ENCODE measurements around the gene SPACA6.

The SPACA6 gene

GRCh38 chr19:51689751-51690453 lies 3.2 kb upstream of the SPACA6 start:
- H3K4me3 ChIP-seq (ENCODE audit: low read depth, low read length) = no peak overlapping the region
- TF ChIP-seq, protein P1, sequence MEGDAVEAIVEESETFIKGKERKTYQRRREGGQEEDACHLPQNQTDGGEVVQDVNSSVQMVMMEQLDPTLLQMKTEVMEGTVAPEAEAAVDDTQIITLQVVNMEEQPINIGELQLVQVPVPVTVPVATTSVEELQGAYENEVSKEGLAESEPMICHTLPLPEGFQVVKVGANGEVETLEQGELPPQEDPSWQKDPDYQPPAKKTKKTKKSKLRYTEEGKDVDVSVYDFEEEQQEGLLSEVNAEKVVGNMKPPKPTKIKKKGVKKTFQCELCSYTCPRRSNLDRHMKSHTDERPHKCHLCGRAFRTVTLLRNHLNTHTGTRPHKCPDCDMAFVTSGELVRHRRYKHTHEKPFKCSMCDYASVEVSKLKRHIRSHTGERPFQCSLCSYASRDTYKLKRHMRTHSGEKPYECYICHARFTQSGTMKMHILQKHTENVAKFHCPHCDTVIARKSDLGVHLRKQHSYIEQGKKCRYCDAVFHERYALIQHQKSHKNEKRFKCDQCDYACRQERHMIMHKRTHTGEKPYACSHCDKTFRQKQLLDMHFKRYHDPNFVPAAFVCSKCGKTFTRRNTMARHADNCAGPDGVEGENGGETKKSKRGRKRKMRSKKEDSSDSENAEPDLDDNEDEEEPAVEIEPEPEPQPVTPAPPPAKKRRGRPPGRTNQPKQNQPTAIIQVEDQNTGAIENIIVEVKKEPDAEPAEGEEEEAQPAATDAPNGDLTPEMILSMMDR (IDR thresholded peaks at IDR 0.05; ENCODE audit: borderline replicate concordance, insufficient read depth, low read depth, low read length) = no peak

GRCh38 chr19:51690454-51691073 lies 2.6 kb upstream of the SPACA6 start:
- H3K4me3 ChIP-seq (ENCODE audit: low read depth, low read length) = no peak overlapping the region
- TF ChIP-seq, protein P1 (IDR thresholded peaks at IDR 0.05; ENCODE audit: borderline replicate concordance, insufficient read depth, low read depth, low read length) = no peak

DNA sequence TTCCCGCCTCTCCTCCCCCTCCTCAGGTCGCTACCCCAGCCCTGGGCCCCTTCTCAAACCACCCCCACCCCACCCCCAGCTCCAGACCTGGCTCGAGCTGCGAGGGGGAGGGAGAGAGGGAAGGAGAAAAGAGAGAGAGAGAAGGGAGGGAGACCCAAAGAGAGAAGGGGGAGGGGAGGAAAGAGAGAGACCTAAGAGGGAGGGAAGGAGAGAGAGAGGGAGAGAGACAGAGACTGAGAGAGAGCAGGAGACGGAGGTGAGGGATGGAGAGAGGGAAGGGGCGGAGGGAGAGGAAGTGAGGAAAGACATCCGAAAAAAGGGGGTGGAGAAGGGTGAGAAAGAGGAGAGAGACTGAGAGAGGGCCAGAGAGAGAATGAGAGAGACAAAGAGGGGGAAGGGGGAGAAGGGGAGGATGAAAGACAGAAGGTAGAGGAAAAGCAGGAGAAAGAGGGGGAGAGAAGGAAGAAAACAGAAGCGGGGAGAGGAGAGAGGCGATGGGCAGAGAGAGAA lies 2.0 kb upstream of the SPACA6 start:
- H3K4me3 ChIP-seq (ENCODE audit: low read depth, low read length) = no peak overlapping the region
- TF ChIP-seq, protein P1 (IDR thresholded peaks at IDR 0.05; ENCODE audit: borderline replicate concordance, insufficient read depth, low read depth, low read length) = no peak

DNA sequence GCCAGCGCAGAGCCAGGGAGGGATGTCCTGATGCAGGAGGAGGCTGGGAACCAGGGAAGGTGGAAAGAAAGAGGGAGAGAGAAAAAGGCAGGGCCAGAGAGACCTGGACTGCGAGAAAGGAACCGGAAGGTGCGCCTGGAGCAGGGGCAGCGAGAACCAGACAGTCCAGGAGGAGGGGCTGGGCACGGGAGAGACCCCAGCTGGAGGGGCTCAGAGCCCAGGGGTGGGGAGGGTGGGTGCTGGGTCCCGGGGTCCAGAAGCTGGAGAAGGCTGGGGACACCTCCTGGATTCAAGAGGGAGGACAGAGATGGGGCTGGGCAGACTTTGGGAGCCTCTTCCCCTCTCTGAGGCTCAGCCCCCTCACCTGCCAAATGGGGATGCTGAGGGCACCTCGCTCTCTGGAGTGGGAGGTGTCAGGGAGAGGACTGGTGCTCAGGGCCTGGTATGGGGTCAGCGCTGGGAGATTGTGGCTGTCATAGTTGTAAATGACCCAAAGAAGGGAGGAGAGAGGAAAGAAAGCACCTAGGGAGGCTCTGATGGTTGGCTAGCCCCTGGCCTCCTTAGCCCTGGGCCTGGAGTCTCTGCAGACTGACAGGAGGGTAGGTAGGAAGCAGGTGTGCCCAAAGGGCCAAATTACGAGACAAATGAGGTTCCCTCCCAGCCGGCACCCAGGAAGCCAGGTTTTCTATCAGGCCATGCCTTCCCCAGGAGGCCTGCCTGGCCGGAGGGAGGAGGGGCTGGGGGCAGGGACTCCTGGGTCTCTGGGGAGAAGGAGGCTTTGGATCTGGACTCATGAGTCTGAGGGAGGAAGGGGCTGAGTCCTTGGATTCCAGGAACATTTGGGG lies 1.3 kb upstream of the SPACA6 start:
- no peak overlapping the region for H3K4me3 ChIP-seq (ENCODE audit: low read depth, low read length)
- TF ChIP-seq, protein P1 (IDR thresholded peaks at IDR 0.05; ENCODE audit: borderline replicate concordance, insufficient read depth, low read depth, low read length) = no peak

DNA sequence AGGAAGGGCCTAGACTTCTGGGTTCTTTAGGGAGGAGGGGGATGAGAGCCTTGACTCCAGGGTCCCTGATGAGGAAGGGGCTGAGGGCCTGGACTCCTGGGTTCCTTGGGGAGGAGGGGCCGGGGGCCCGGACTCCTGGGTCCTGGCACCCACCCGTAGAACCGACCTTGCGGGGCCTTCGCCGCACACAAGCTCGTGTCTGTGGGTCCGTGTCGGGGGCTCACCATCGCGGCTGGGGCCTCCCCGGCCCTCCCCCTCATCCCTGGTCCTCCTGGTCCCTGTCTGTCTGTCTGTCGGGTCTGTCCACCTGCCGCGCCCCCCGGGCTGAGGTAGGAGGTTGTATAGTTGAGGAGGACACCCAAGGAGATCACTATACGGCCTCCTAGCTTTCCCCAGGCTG lies 662 bp upstream of the SPACA6 start:
- no peak overlapping the region for H3K4me3 ChIP-seq (ENCODE audit: low read depth, low read length)
- TF ChIP-seq, protein P1 (IDR thresholded peaks at IDR 0.05; ENCODE audit: borderline replicate concordance, insufficient read depth, low read depth, low read length) = no peak

GRCh38 chr19:51693819-51694218 lies 689 bp downstream of the SPACA6 start:
- no peak overlapping the region for H3K4me3 ChIP-seq (ENCODE audit: low read depth, low read length)
- TF ChIP-seq, protein P1 (IDR thresholded peaks at IDR 0.05; ENCODE audit: borderline replicate concordance, insufficient read depth, low read depth, low read length) = no peak

Measured in GM12875 (cell line).